T1000 (cell line): Measurements from ENCODE around the gene FAM162A.
"Not testable (repeated sequence)": the region's sequence is repeated elsewhere in the genome, so short reads cannot be mapped to it uniquely, and the experiment has no call there.

ENCODE experiments used
- DNase-seq: peaks from one replicate; lab custom pipeline; 2025; ENCODE audit warnings: mixed read lengths; lab: John Stamatoyannopoulos, UW

FAM162A gene

GRCh38 chr3:122383771-122384697 lies at the start of gene FAM162A:
Gene FAM162A (plus strand): TSS chr3:122384182. CDS start chr3:122384266, 84 bp downstream.
- DNase-seq = peak; percentile 85

GRCh38 chr3:122342803-122343202 lies 41.2 kb upstream of the FAM162A start:
- no peak for DNase-seq

- DNase-seq = no peak
Observed at GRCh38 chr3:122343654-122344053, 40.3 kb upstream of the FAM162A start.

- DNase-seq = no peak
Observed at GRCh38 chr3:122349171-122349570, 34.8 kb upstream of the FAM162A start.

- DNase-seq = no peak
Observed at GRCh38 chr3:122350814-122351418, 33.1 kb upstream of the FAM162A start.

GRCh38 chr3:122351612-122352011 lies 32.4 kb upstream of the FAM162A start:
- no peak for DNase-seq

- DNase-seq = no peak
Observed at GRCh38 chr3:122353215-122353614, 30.8 kb upstream of the FAM162A start.

- no peak for DNase-seq
Observed at GRCh38 chr3:122353893-122354401, 30.0 kb upstream of the FAM162A start.

GRCh38 chr3:122355612-122356011 lies 28.4 kb upstream of the FAM162A start:
- DNase-seq = no peak

GRCh38 chr3:122356402-122356801 lies 27.6 kb upstream of the FAM162A start:
- no peak for DNase-seq

GRCh38 chr3:122357828-122358702 lies 25.9 kb upstream of the FAM162A start:
- DNase-seq = no peak

- DNase-seq = no peak
Observed at GRCh38 chr3:122358703-122359032, 25.3 kb upstream of the FAM162A start.

- no peak for DNase-seq
Observed at GRCh38 chr3:122362026-122362425, 22.0 kb upstream of the FAM162A start.

GRCh38 chr3:122364490-122364889 lies 19.5 kb upstream of the FAM162A start:
- no peak for DNase-seq

- DNase-seq = no peak
Observed at GRCh38 chr3:122365073-122365472, 18.9 kb upstream of the FAM162A start.

GRCh38 chr3:122365582-122366378 lies 18.2 kb upstream of the FAM162A start:
- DNase-seq = not testable (repeated sequence)

GRCh38 chr3:122366379-122366749 lies 17.6 kb upstream of the FAM162A start:
- no peak for DNase-seq

- DNase-seq = no peak
Observed at GRCh38 chr3:122374034-122374433, 9.9 kb upstream of the FAM162A start.

- no peak for DNase-seq
Observed at GRCh38 chr3:122377975-122378374, 6.0 kb upstream of the FAM162A start.

- DNase-seq = peak; percentile 75
Observed at GRCh38 chr3:122382888-122383666, 905 bp upstream of the FAM162A start, which contains the start of gene MIX23. Gene MIX23 (minus strand): TSS chr3:122383231. CDS start chr3:122383224, 7 bp downstream.
